CD4-positive, CD25-positive, alpha-beta regulatory T cell (primary cell): ENCODE results near the gene TENT4A. TPM values are rescaled to one million over a fixed set of nuclear protein-coding genes. Genes with fewer than 3 reads are reported as not detected.

ENCODE experiments used
- ATAC-seq, 2 donors: fragments of 150-1000 bp; cut with Tn5 transposase; one replicate each; pipeline ENCODE4 v1.10.0; 2021; ENCODE audit warnings: low read depth in 2 of 2, moderate number of reproducible peaks in 2 of 2, moderate library complexity in 1 of 2
- DNase-seq, 3 donors: peaks; one replicate each; pipeline versions ENCODE4 v3.0.0 to v3.0.0-alpha.2; 2012 to 2022; ENCODE audit warnings: mixed read lengths in 1 of 3
- H3K27ac ChIP-seq: one replicate; pipeline ENCODE4 v1.7.0; 2013; ENCODE audit warnings: mild to moderate bottlenecking, low read length; ENCODE audit not compliant: insufficient read depth, poor library complexity, severe bottlenecking
- H3K27me3 ChIP-seq: one replicate; pipeline ENCODE4 v1.7.0; 2013; ENCODE audit warnings: low read length; ENCODE audit not compliant: control insufficient read depth, insufficient read depth
- H3K36me3 ChIP-seq: one replicate; pipeline ENCODE4 v1.7.0; 2013; ENCODE audit warnings: mild to moderate bottlenecking, low read length, moderate library complexity; ENCODE audit not compliant: control insufficient read depth, insufficient read depth
- H3K4me1 ChIP-seq: 2 replicates; pipeline ENCODE4 v1.7.0; 2013; ENCODE audit warnings: mild to moderate bottlenecking, low read length; ENCODE audit not compliant: insufficient read depth, control insufficient read depth, poor library complexity, severe bottlenecking
- H3K4me3 ChIP-seq: one replicate; pipeline ENCODE4 v1.7.0; 2013; ENCODE audit warnings: low read depth, mild to moderate bottlenecking, low read length, moderate library complexity
- H3K9me3 ChIP-seq, 2 experiments: 1 replicate in 1 of 2; 2 replicates in 1 of 2; pipeline ENCODE4 v1.7.0; 2013; ENCODE audit warnings: low read length in 2 of 2, mild to moderate bottlenecking in 1 of 2, moderate library complexity in 1 of 2; ENCODE audit not compliant: control insufficient read depth in 2 of 2
- H3K27ac Mint-ChIP-seq, 3 donors: one replicate each; pipeline ENCODE4 v1.8.0; 2020 to 2022; ENCODE audit warnings: mild to moderate bottlenecking in 3 of 3, mixed read lengths in 3 of 3, moderate library complexity in 2 of 3
- H3K27me3 Mint-ChIP-seq: one replicate; pipeline ENCODE4 v1.8.0; 2022; ENCODE audit warnings: mild to moderate bottlenecking, mixed read lengths
- H3K36me3 Mint-ChIP-seq: one replicate; pipeline ENCODE4 v1.8.0; 2020; ENCODE audit warnings: mixed read lengths
- H3K4me1 Mint-ChIP-seq, 4 donors: one replicate each; pipeline ENCODE4 v1.8.0; 2020 to 2022; ENCODE audit warnings: mixed read lengths in 4 of 4, mild to moderate bottlenecking in 1 of 4
- H3K4me3 Mint-ChIP-seq, 4 donors: one replicate each; pipeline ENCODE4 v1.8.0; 2020 to 2022; ENCODE audit warnings: mild to moderate bottlenecking in 4 of 4, mixed read lengths in 4 of 4, moderate library complexity in 3 of 4
- H3K9me3 Mint-ChIP-seq, 7 donors: one replicate each; pipeline ENCODE4 v1.8.0; 2020 to 2022; ENCODE audit warnings: mixed read lengths in 7 of 7, mild to moderate bottlenecking in 3 of 7, moderate library complexity in 2 of 7
- polyA plus RNA-seq, 4 donors: library from polyadenylated mRNA; unstranded; fragments of 300-500 nt; fragmentation: Illumina TruSeq; gene quantifications; one replicate each; pipeline ENCODE4 v1.2.3, GENCODE V29; 2021
- total RNA-seq: library from RNA; stranded (reverse); gene quantifications from one replicate; pipeline ENCODE4 v1.2.3, GENCODE V29; 2022

TENT4A gene
- total and polyA plus RNA-seq, 5 donors from 2014 or later: 0.74 to 66.5 (median 1.3) TPM

- H3K4me1 Mint-ChIP-seq: peaks cover 8 to 17% (median 12%) of the 10 kb centered on the region in 4 donors
- peaks cover 48% of the 10 kb centered on the region for H3K36me3 Mint-ChIP-seq
- Histone ChIP-seq H3K36me3 (peaks cover 81% of the 10 kb centered on the region), H3K4me3 (no peak overlapping the region), H3K9me3 (no peaks in the 10 kb centered on the region), H3K27ac (no peak overlapping the region), H3K4me1 (no peaks in the 10 kb centered on the region), H3K27me3 (no peaks in the 10 kb centered on the region)
- ATAC-seq (no peak), DNase-seq (no peak)
- no peaks in the 10 kb centered on the region for H3K9me3 Mint-ChIP-seq
- H3K27ac Mint-ChIP-seq: no peak overlapping the region
- H3K4me3 Mint-ChIP-seq: no peak overlapping the region
- H3K27me3 Mint-ChIP-seq: no peaks in the 10 kb centered on the region
These were observed 35.9 kb downstream of the TENT4A start for GRCh38 chr5:6749026-6749716.

DNA sequence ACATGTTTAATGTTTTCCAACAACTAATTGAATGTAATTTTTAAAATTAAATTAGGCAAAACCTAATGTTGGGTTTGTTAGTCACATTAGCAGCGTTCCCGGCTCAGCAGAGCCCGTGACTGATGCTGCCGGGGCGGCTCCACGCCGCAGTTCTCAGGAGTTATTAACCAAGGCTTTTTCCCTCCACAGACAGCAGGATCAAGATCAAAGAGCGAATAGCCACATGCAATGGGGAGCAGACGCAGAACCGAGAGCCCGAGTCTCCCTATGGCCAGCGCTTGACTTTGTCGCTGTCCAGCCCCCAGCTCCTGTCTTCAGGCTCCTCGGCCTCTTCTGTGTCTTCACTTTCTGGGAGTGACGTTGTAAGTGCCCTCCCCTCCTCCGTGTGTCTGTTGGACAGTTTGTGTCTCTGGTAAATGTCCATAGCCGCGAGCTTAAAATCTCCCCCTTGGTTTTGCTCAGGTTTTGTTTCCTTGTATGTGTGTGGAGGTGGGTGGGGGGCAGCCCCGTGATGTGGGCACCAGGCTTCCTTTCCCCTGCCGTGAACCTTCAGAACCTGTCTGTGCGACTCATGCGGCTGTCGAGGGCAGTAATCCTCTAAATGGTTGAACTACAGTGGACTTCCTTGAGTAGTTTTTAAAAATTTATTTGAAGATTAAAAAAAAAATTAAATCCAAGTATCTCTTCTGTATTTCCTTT is 37.1 kb downstream of the TENT4A start:
- no peak overlapping the region for H3K4me3 ChIP-seq
- no peaks in the 10 kb centered on the region for H3K4me1 ChIP-seq
- Mint-ChIP-seq H3K36me3 (peaks cover 52% of the 10 kb centered on the region), H3K27me3 (no peaks in the 10 kb centered on the region), H3K4me1 (peaks cover 8 to 15% (median 11%) of the 10 kb centered on the region in 4 donors), H3K9me3 (no peaks in the 10 kb centered on the region), H3K4me3 (no peak overlapping the region), H3K27ac (no peak overlapping the region)
- no peak overlapping the region for H3K27ac ChIP-seq
- H3K9me3 ChIP-seq: no peaks in the 10 kb centered on the region
- H3K36me3 ChIP-seq: peaks cover 93% of the 10 kb centered on the region
- DNase-seq (no peak), ATAC-seq (no peak)
- no peaks in the 10 kb centered on the region for H3K27me3 ChIP-seq

- Histone ChIP-seq H3K27ac (no peak overlapping the region), H3K4me3 (no peak overlapping the region), H3K36me3 (peaks cover 96% of the 10 kb centered on the region), H3K4me1 (no peaks in the 10 kb centered on the region), H3K9me3 (no peaks in the 10 kb centered on the region), H3K27me3 (no peaks in the 10 kb centered on the region)
- Mint-ChIP-seq H3K27me3 (no peaks in the 10 kb centered on the region), H3K4me1 (peaks cover 2 to 8% (median 4%) of the 10 kb centered on the region in 4 donors), H3K4me3 (no peak overlapping the region), H3K36me3 (peaks cover 50% of the 10 kb centered on the region), H3K9me3 (no peaks in the 10 kb centered on the region), H3K27ac (no peak overlapping the region)
- ATAC-seq: no peak
- no peak for DNase-seq
These were observed 37.9 kb downstream of the TENT4A start for GRCh38 chr5:6750951-6751685.

DNA sequence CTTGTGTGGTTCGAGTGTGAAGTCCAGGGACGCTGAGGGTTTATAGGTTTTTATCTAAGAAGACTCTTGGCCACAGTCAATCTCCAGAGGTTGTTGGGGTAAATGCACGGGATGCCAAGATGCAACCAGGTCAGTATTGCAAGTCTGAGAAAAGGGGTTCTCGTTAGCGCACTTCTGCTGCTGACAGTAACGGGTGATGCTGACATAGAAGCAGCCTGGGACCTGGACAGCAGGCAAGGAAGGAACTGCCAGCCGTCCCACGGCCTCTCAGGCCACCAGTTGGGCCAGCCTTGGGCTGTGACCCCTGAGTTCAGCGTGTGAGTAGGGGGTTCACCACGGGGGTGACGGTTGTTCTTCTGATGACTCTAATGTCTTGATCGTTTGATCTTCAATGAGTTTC is 39.0 kb downstream of the TENT4A start:
- H3K9me3 ChIP-seq: no peaks in the 10 kb centered on the region
- H3K4me3 ChIP-seq: no peak overlapping the region
- no peak for DNase-seq
- ATAC-seq: no peak
- peaks cover 96% of the 10 kb centered on the region for H3K36me3 ChIP-seq
- peaks cover 0 to 8% (median 3%) of the 10 kb centered on the region in 4 donors for H3K4me1 Mint-ChIP-seq
- no peaks in the 10 kb centered on the region for H3K27me3 ChIP-seq
- H3K9me3 Mint-ChIP-seq: no peaks in the 10 kb centered on the region
- H3K27me3 Mint-ChIP-seq: no peaks in the 10 kb centered on the region
- H3K4me3 Mint-ChIP-seq: no peak overlapping the region
- no peaks in the 10 kb centered on the region for H3K4me1 ChIP-seq
- peaks cover 54% of the 10 kb centered on the region for H3K36me3 Mint-ChIP-seq
- no peak overlapping the region for H3K27ac ChIP-seq
- no peak overlapping the region for H3K27ac Mint-ChIP-seq

GRCh38 chr5:6752782-6753181 is 39.5 kb downstream of the TENT4A start:
- H3K27me3 Mint-ChIP-seq: no peaks in the 10 kb centered on the region

DNA sequence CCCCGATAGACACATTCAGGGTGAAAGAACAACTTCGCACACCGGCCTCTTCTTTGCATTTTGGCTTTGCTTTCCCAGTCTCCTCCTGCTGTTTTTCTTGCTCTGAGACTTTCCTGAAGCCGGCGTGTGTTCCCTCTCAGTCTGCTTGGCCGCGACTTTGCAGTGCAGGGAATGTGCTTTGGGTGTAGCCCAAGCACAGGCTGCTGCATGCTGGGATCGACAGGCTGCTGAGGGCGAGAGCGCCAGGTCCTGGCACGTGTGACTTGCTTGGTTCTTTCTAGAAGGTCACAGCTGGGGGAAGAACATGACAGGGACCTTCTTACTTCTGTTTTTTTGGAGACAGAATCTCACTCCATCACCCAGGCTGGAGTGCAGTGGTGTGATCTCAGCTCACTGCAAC is 40.6 kb downstream of the TENT4A start:
- Mint-ChIP-seq H3K27ac (peak overlapping the region in 1 of 3 donors; percentile 63), H3K27me3 (no peaks in the 10 kb centered on the region), H3K9me3 (no peaks in the 10 kb centered on the region), H3K36me3 (peaks cover 49% of the 10 kb centered on the region), H3K4me3 (no peak overlapping the region), H3K4me1 (peaks cover 0 to 4% (median 1%) of the 10 kb centered on the region in 4 donors)
- Histone ChIP-seq H3K4me1 (no peaks in the 10 kb centered on the region), H3K27ac (no peak overlapping the region), H3K36me3 (peaks cover 86% of the 10 kb centered on the region), H3K27me3 (no peaks in the 10 kb centered on the region), H3K4me3 (no peak overlapping the region), H3K9me3 (no peaks in the 10 kb centered on the region)
- DNase-seq (no peak), ATAC-seq (no peak)

More at GRCh38 chr5:6752782-6753181, 39.5 kb downstream of the TENT4A start:
- Histone ChIP-seq H3K36me3 (peaks cover 92% of the 10 kb centered on the region), H3K27ac (no peak overlapping the region), H3K27me3 (no peaks in the 10 kb centered on the region), H3K4me3 (no peak overlapping the region), H3K4me1 (no peaks in the 10 kb centered on the region), H3K9me3 (no peaks in the 10 kb centered on the region)
- no peaks in the 10 kb centered on the region for H3K9me3 Mint-ChIP-seq
- ATAC-seq (no peak), DNase-seq (no peak)
- peaks cover 0 to 8% (median 3%) of the 10 kb centered on the region in 4 donors for H3K4me1 Mint-ChIP-seq
- no peak overlapping the region for H3K4me3 Mint-ChIP-seq
- peaks cover 52% of the 10 kb centered on the region for H3K36me3 Mint-ChIP-seq
- H3K27ac Mint-ChIP-seq: no peak overlapping the region

DNA sequence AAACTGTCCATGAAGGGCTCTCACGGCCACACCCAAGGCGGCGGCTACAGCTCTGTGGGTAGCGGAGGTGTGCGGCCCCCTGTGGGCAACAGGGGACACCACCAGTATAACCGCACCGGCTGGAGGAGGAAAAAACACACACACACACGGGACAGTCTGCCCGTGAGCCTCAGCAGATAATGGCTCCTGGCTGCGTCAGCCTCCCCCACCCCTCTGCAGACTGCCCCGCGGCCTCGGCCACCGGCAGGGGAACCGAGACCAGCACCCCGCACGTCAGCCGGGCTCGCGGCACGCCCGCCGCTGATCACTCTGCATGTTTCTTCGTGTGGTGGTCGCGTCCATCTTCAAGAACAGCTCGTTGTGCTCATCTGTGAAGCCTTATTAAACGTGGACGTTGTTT is 41.5 kb downstream of the TENT4A start:
- DNase-seq (no peak), ATAC-seq (no peak)
- Mint-ChIP-seq H3K27me3 (no peaks in the 10 kb centered on the region), H3K4me3 (no peak overlapping the region), H3K27ac (no peak overlapping the region), H3K9me3 (no peaks in the 10 kb centered on the region), H3K36me3 (peaks cover 42% of the 10 kb centered on the region), H3K4me1 (peaks cover 0 to 2% (median 0%) of the 10 kb centered on the region in 4 donors)
- Histone ChIP-seq H3K4me3 (no peak overlapping the region), H3K9me3 (no peaks in the 10 kb centered on the region), H3K4me1 (no peaks in the 10 kb centered on the region), H3K27ac (no peak overlapping the region), H3K27me3 (no peaks in the 10 kb centered on the region), H3K36me3 (peaks cover 77% of the 10 kb centered on the region)
